Ishikawa (cell line): Measurements from ENCODE around the gene LPP.

Experiments used
- FOXM1 ChIP-seq: IDR thresholded peaks from 2 replicates; pipeline ENCODE4 v1.6.1; 2012; ENCODE audit warnings: low read depth, borderline replicate concordance
- MAX ChIP-seq: IDR thresholded peaks from 2 replicates; pipeline ENCODE4 v1.6.1; 2012
- NFIC ChIP-seq: IDR thresholded peaks from 2 replicates; pipeline ENCODE4 v1.6.1; 2012
- RAD21 ChIP-seq: IDR thresholded peaks from 2 replicates; pipeline ENCODE4 v1.6.1; 2012; ENCODE audit warnings: low read depth

DNA sequence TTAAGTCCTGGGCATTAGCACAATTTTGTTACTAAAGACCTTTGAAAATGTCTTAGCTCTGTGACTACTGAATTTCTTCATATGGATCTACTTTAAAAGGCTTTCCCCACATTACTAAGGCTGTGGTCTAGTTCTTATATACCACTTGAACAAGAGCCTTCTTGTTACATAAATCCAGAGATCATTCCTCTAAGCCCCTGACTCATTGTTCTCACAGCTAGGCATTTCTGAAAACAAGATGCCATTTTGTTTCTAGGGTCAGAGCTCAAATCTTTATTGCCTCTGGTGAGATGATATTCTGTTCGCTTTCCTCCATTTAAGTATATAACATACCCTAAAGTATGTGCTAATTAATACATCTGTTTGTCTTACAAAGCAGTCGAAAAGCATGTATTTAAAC is 29.8 kb upstream of the LPP start:
- no peak for TF ChIP-seq MAX
- TF ChIP-seq RAD21 = no peak
- TF ChIP-seq NFIC = no peak
- TF ChIP-seq FOXM1 = no peak
